Measurements from ENCODE around the gene CRY1.

CRY1 gene

DNA sequence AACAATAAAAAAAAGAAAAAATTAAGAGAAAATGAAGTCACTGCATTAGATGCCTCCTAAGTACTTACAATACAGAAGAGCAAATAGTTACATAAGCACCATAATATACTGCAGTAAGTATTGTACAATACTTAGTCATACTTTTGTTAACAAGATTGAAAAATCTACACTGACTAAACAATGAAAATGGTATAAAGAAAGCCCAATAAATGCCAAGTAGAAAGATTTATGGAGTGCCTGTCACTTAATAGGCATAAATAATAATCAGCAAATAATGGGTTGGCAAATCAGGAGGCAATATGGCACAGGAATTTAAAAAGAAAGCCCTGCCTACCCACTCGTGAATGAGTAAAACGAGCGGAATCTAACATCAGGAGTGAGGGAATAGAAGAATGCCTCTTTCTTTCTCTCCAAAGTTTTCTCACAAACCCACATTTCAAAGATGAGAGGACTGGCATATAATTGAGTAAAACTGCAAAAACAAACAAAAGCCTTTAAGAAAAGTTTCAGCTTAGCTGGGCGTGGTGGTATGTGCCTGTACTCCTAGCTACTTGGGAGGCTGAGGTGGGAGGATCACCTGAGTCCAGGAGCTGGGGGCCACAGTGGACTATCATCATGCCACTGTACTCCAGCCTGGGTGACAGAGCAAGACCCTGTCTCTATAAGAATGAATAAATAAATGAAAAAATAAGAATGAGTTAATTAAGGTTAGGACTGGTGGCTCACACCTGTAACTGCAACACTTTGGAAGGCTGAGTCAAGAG is 36.1 kb downstream of the CRY1 start:
- no peaks in the 10 kb centered on the region for H3K36me3 ChIP-seq (replicated peaks in 1 of 2; ENCODE audit: control insufficient read depth in 2 of 2, insufficient read depth in 2 of 2, low read length in 2 of 2)
- H3K4me2 ChIP-seq (ENCODE audit: insufficient read depth, low read length, poor library complexity, severe bottlenecking) = no peak overlapping the region
- no peak overlapping the region for H2BK12ac ChIP-seq (ENCODE audit: low read length)
- H4K91ac ChIP-seq (ENCODE audit: low read depth, low read length, poor library complexity) = no peak overlapping the region
- no peak overlapping the region for H2AK5ac ChIP-seq (ENCODE audit: low read depth, low read length)
- no CpG with 5 or more reads among the region's 4 CpGs for WGBS, 2 donors (ENCODE audit: extremely low coverage in 2 of 2, insufficient read length in 2 of 2, insufficient replicate concordance in 1 of 2)
- no peak overlapping the region for H3K4me3 ChIP-seq (ENCODE audit: low read length in 2 of 2)
- no peaks in the 10 kb centered on the region for H3K79me1 ChIP-seq (ENCODE audit: low read depth, low read length)
- no peak overlapping the region for H2BK120ac ChIP-seq (ENCODE audit: low read depth, low read length)
- no peak overlapping the region for H2AFZ ChIP-seq (ENCODE audit: low read length)
- no peak overlapping the region for H4K8ac ChIP-seq (ENCODE audit: low read depth, low read length)
- no peak for DNase-seq (ENCODE audit: low spot score)
- H2BK5ac ChIP-seq (ENCODE audit: low read length) = no peak overlapping the region
- H3K18ac ChIP-seq (ENCODE audit: low read length) = no peak overlapping the region
- no peak overlapping the region for H3K9ac ChIP-seq (ENCODE audit: low read depth, low read length, poor library complexity)
- no peaks in the 10 kb centered on the region for H3K4me1 ChIP-seq (ENCODE audit: control insufficient read depth in 2 of 2, insufficient read depth in 1 of 2, low read depth in 1 of 2, low read length in 2 of 2)
- no peak overlapping the region for H3K23ac ChIP-seq (ENCODE audit: low read depth, low read length, poor library complexity)
- no peak overlapping the region for H3K4ac ChIP-seq (ENCODE audit: low read length)
- no peak overlapping the region for H3K27ac ChIP-seq (replicated peaks; ENCODE audit: low read length)
- no peak overlapping the region for H3K14ac ChIP-seq (ENCODE audit: low read length)
- no peaks in the 10 kb centered on the region for H3K27me3 ChIP-seq (ENCODE audit: control insufficient read depth in 3 of 3, insufficient read depth in 3 of 3, low read depth in 1 of 3, low read length in 3 of 3)
- peaks cover 0 to 8% of the 10 kb centered on the region in 2 donors for H3K9me3 ChIP-seq (replicated peaks in 1 of 2; ENCODE audit: control insufficient read depth in 2 of 2, insufficient read depth in 1 of 2, low read depth in 1 of 2, low read length in 2 of 2)
- no peak overlapping the region for H2BK15ac ChIP-seq (ENCODE audit: low read length)

DNA sequence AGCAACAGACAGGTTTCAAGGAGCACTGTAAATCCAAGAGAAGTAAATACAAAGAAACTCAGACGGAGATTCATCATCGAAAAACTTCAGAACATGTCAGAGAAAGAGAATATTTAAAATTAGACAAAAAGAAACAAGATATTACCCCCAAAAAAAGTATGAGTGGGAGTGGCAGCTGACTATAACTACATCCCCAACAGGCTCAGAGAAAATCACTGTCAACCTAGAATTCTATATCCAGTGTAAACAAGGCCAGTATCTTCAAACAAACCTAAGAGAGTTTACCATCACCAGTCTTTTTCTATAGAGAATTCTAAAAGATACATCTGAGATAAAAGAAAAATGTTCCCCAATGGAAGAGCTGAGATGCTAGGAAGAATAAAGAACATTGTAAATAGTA is 39.6 kb downstream of the CRY1 start:
- H3K4ac ChIP-seq (ENCODE audit: low read length) = no peak overlapping the region

DNA sequence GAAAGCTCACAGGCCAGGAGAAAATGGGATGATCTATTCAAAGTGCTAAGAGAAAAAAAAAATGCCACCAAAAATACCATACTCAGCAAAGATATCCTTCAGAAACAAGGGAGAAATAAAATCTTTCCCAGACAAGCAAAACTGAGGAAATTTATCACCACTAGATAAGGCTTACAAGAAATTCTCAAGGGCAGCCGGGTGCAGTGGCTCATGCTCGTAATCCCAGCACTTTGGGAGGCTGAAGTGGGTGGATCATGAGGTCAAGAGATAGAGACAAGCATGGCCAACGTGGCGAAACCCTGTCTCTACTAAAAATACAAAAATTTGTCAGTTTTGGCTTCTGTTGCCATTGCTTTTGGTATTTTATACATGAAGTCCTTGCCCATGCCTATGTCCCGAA is 48.2 kb downstream of the CRY1 start:
- Histone ChIP-seq H3K9ac (ENCODE audit: low read depth, low read length, poor library complexity) (no peak overlapping the region), H3K4me2 (ENCODE audit: insufficient read depth, low read length, poor library complexity, severe bottlenecking) (no peak overlapping the region), H2BK15ac (ENCODE audit: low read length) (no peak overlapping the region), H3K18ac (ENCODE audit: low read length) (no peak overlapping the region), H3K27me3 (ENCODE audit: control insufficient read depth in 3 of 3, insufficient read depth in 3 of 3, low read depth in 1 of 3, low read length in 3 of 3) (no peaks in the 10 kb centered on the region), H4K8ac (ENCODE audit: low read depth, low read length) (no peak overlapping the region), H3K4me3 (ENCODE audit: low read length in 2 of 2) (no peak overlapping the region), H2AFZ (ENCODE audit: low read length) (no peak overlapping the region), H3K14ac (ENCODE audit: low read length) (no peak overlapping the region), H3K36me3 (replicated peaks in 1 of 2; ENCODE audit: control insufficient read depth in 2 of 2, insufficient read depth in 2 of 2, low read length in 2 of 2) (no peaks in the 10 kb centered on the region), H4K91ac (ENCODE audit: low read depth, low read length, poor library complexity) (no peak overlapping the region), H3K27ac (replicated peaks; ENCODE audit: low read length) (no peak overlapping the region), H3K23ac (ENCODE audit: low read depth, low read length, poor library complexity) (no peak overlapping the region), H3K4me1 (ENCODE audit: control insufficient read depth in 2 of 2, insufficient read depth in 1 of 2, low read depth in 1 of 2, low read length in 2 of 2) (no peaks in the 10 kb centered on the region), H2BK120ac (ENCODE audit: low read depth, low read length) (no peak overlapping the region), H3K9me3 (replicated peaks in 1 of 2; ENCODE audit: control insufficient read depth in 2 of 2, insufficient read depth in 1 of 2, low read depth in 1 of 2, low read length in 2 of 2) (peaks cover 0 to 10% of the 10 kb centered on the region in 2 donors), H3K4ac (ENCODE audit: low read length) (no peak overlapping the region), H2BK5ac (ENCODE audit: low read length) (no peak overlapping the region), H2BK12ac (ENCODE audit: low read length) (no peak overlapping the region), H2AK5ac (ENCODE audit: low read depth, low read length) (no peak overlapping the region), H3K79me1 (ENCODE audit: low read depth, low read length) (no peaks in the 10 kb centered on the region)
- no CpG with 5 or more reads among the region's 5 CpGs for WGBS, 2 donors (ENCODE audit: extremely low coverage in 2 of 2, insufficient read length in 2 of 2, insufficient replicate concordance in 1 of 2)
- DNase-seq (ENCODE audit: low spot score) = no peak

More for the DNA sequence above, 39.6 kb downstream of the CRY1 start:
- H3K79me1 ChIP-seq (ENCODE audit: low read depth, low read length) = no peaks in the 10 kb centered on the region
- H3K9ac ChIP-seq (ENCODE audit: low read depth, low read length, poor library complexity) = no peak overlapping the region
- H3K9me3 ChIP-seq (replicated peaks in 1 of 2; ENCODE audit: control insufficient read depth in 2 of 2, insufficient read depth in 1 of 2, low read depth in 1 of 2, low read length in 2 of 2) = peaks cover 0 to 13% of the 10 kb centered on the region in 2 donors
- no peak overlapping the region for H2AFZ ChIP-seq (ENCODE audit: low read length)
- no peak overlapping the region for H2BK5ac ChIP-seq (ENCODE audit: low read length)
- H4K91ac ChIP-seq (ENCODE audit: low read depth, low read length, poor library complexity) = no peak overlapping the region
- no CpG with 5 or more reads among the region's 2 CpGs for WGBS, 2 donors (ENCODE audit: extremely low coverage in 2 of 2, insufficient read length in 2 of 2, insufficient replicate concordance in 1 of 2)
- H4K8ac ChIP-seq (ENCODE audit: low read depth, low read length) = no peak overlapping the region
- no peak overlapping the region for H3K27ac ChIP-seq (replicated peaks; ENCODE audit: low read length)
- no peak overlapping the region for H3K4me3 ChIP-seq (ENCODE audit: low read length in 2 of 2)
- no peak overlapping the region for H3K14ac ChIP-seq (ENCODE audit: low read length)
- H3K23ac ChIP-seq (ENCODE audit: low read depth, low read length, poor library complexity) = no peak overlapping the region
- H2AK5ac ChIP-seq (ENCODE audit: low read depth, low read length) = no peak overlapping the region
- no peaks in the 10 kb centered on the region for H3K4me1 ChIP-seq (ENCODE audit: control insufficient read depth in 2 of 2, insufficient read depth in 1 of 2, low read depth in 1 of 2, low read length in 2 of 2)
- H3K18ac ChIP-seq (ENCODE audit: low read length) = no peak overlapping the region
- no peaks in the 10 kb centered on the region for H3K27me3 ChIP-seq (ENCODE audit: control insufficient read depth in 3 of 3, insufficient read depth in 3 of 3, low read depth in 1 of 3, low read length in 3 of 3)
- H2BK120ac ChIP-seq (ENCODE audit: low read depth, low read length) = no peak overlapping the region
- no peak overlapping the region for H2BK12ac ChIP-seq (ENCODE audit: low read length)
- no peaks in the 10 kb centered on the region for H3K36me3 ChIP-seq (replicated peaks in 1 of 2; ENCODE audit: control insufficient read depth in 2 of 2, insufficient read depth in 2 of 2, low read length in 2 of 2)
- DNase-seq (ENCODE audit: low spot score) = no peak
- no peak overlapping the region for H3K4me2 ChIP-seq (ENCODE audit: insufficient read depth, low read length, poor library complexity, severe bottlenecking)
- no peak overlapping the region for H2BK15ac ChIP-seq (ENCODE audit: low read length)

DNA sequence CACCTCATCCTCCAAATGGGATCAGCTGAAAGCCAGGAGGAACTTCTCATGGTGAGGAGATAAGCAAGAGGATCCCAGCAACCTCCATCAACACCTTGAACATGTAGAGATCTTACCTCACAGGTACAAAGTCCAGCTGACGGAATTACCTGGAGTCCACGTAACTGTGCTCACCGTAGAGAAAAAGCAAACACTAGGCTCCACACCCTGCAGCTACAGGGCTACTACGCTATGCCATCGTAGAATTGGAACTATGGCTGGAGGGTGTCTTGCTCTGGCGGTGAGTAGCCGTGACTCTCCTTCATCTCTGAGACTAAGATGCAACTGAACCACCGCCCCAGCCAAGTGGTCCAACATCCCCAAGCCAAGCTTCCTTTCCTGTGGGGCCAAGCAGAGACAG is 50.5 kb downstream of the CRY1 start:
- no peak overlapping the region for H3K14ac ChIP-seq (ENCODE audit: low read length)
- H4K8ac ChIP-seq (ENCODE audit: low read depth, low read length) = no peak overlapping the region
- no peak overlapping the region for H3K27ac ChIP-seq (replicated peaks; ENCODE audit: low read length)
- no peak overlapping the region for H2AK5ac ChIP-seq (ENCODE audit: low read depth, low read length)
- H3K4me1 ChIP-seq (ENCODE audit: control insufficient read depth in 2 of 2, insufficient read depth in 1 of 2, low read depth in 1 of 2, low read length in 2 of 2) = no peaks in the 10 kb centered on the region
- no peak overlapping the region for H2BK5ac ChIP-seq (ENCODE audit: low read length)
- no peak overlapping the region for H3K23ac ChIP-seq (ENCODE audit: low read depth, low read length, poor library complexity)
- DNase-seq (ENCODE audit: low spot score) = no peak
- no peak overlapping the region for H3K4me2 ChIP-seq (ENCODE audit: insufficient read depth, low read length, poor library complexity, severe bottlenecking)
- no peak overlapping the region for H2AFZ ChIP-seq (ENCODE audit: low read length)
- no peaks in the 10 kb centered on the region for H3K27me3 ChIP-seq (ENCODE audit: control insufficient read depth in 3 of 3, insufficient read depth in 3 of 3, low read depth in 1 of 3, low read length in 3 of 3)
- no peak overlapping the region for H3K18ac ChIP-seq (ENCODE audit: low read length)
- no peak overlapping the region for H2BK12ac ChIP-seq (ENCODE audit: low read length)
- H3K36me3 ChIP-seq (replicated peaks in 1 of 2; ENCODE audit: control insufficient read depth in 2 of 2, insufficient read depth in 2 of 2, low read length in 2 of 2) = no peaks in the 10 kb centered on the region
- no peak overlapping the region for H3K4ac ChIP-seq (ENCODE audit: low read length)
- no peak overlapping the region for H4K91ac ChIP-seq (ENCODE audit: low read depth, low read length, poor library complexity)
- no peak overlapping the region for H3K9ac ChIP-seq (ENCODE audit: low read depth, low read length, poor library complexity)
- no peaks in the 10 kb centered on the region for H3K79me1 ChIP-seq (ENCODE audit: low read depth, low read length)
- no CpG with 5 or more reads among the region's 8 CpGs for WGBS, 2 donors (ENCODE audit: extremely low coverage in 2 of 2, insufficient read length in 2 of 2, insufficient replicate concordance in 1 of 2)
- no peak overlapping the region for H2BK15ac ChIP-seq (ENCODE audit: low read length)
- no peak overlapping the region for H2BK120ac ChIP-seq (ENCODE audit: low read depth, low read length)
- H3K4me3 ChIP-seq (ENCODE audit: low read length in 2 of 2) = no peak overlapping the region
- peaks cover 0 to 8% of the 10 kb centered on the region in 2 donors for H3K9me3 ChIP-seq (replicated peaks in 1 of 2; ENCODE audit: control insufficient read depth in 2 of 2, insufficient read depth in 1 of 2, low read depth in 1 of 2, low read length in 2 of 2)

All from neuronal stem cell (in vitro differentiated cells).